GM13977 (cell line): Measurements from ENCODE around the gene IDH3G.

ENCODE experiments used
- DNase-seq: peaks from one replicate; pipeline ENCODE4 v3.0.0; 2012; ENCODE audit warnings: low spot score
- CTCF ChIP-seq: IDR thresholded peaks from 2 replicates; pipeline ENCODE4 v1.5.1; 2012; ENCODE audit warnings: mild to moderate bottlenecking, control low read depth; ENCODE audit not compliant: insufficient read depth; ENCODE audit errors: extremely low read depth, missing control alignments
- in situ Hi-C: fragments of 300-500 bp; cut with MboI; formaldehyde crosslinking; loops from one replicate; pipeline ENCODE4 v1.12.0; 2022; ENCODE audit warnings: low sequenced_read_pairs, low pct_unique_long_range_greater_than_20kb, mixed read lengths, inconsistent platforms; ENCODE audit not compliant: unreplicated experiment

The IDH3G gene

GRCh38 chrX:153816831-153817690 lies 22.9 kb upstream of the IDH3G start:
- no peak for DNase-seq
- in situ Hi-C loops = no loop called here
- no peak for TF ChIP-seq CTCF

GRCh38 chrX:153814591-153815315 lies 20.6 kb upstream of the IDH3G start:
- TF ChIP-seq CTCF = no peak

GRCh38 chrX:153813161-153813560 lies 19.0 kb upstream of the IDH3G start:
- in situ Hi-C loops = no loop called here
- no peak for DNase-seq
- no peak for TF ChIP-seq CTCF

More at GRCh38 chrX:153814591-153815315, 20.6 kb upstream of the IDH3G start:
- no peak for DNase-seq
- in situ Hi-C loops = no loop called here

GRCh38 chrX:153812220-153812619 lies 18.0 kb upstream of the IDH3G start:
- TF ChIP-seq CTCF = no peak
- in situ Hi-C loops = no loop called here
- DNase-seq = no peak

GRCh38 chrX:153807976-153808375 lies 13.8 kb upstream of the IDH3G start:
- in situ Hi-C loops = no loop called here
- DNase-seq = no peak
- no peak for TF ChIP-seq CTCF

- TF ChIP-seq CTCF = no peak
- in situ Hi-C loops = no loop called here
- DNase-seq = no peak
Measured at GRCh38 chrX:153806999-153807575, 12.9 kb upstream of the IDH3G start.
